Measurements from ENCODE around the gene TTLL11.
A peak's percentile ranks its signal among the peaks of the same experiment; 100 is the strongest.

TTLL11 gene

DNA sequence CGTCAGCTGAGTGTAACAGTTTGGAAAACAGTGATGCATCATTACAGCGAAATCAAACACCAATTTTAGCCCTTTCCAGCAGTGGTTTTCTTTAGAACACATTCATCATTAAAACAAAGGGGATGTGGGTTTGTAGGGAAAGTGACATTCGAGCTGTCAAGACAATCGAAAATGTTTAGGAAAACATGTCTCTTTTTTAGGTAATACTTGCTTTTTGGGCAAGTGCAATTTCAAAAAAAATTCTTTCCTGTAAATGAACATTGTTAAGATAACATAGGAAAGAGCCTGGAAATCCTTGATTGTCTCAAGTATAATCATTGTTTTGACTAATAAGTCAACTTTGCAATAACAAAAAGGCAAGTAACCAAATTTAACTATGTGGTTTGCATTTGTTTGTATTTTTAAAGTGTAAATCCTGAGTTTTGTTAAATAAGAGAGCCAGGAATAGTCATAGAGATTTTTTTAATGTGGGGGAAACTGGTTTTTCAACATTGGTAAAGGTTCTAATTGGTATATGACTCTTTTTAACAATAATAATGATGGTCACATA is 182.5 kb downstream of the TTLL11 start:
- TF ChIP-seq, protein P1, sequence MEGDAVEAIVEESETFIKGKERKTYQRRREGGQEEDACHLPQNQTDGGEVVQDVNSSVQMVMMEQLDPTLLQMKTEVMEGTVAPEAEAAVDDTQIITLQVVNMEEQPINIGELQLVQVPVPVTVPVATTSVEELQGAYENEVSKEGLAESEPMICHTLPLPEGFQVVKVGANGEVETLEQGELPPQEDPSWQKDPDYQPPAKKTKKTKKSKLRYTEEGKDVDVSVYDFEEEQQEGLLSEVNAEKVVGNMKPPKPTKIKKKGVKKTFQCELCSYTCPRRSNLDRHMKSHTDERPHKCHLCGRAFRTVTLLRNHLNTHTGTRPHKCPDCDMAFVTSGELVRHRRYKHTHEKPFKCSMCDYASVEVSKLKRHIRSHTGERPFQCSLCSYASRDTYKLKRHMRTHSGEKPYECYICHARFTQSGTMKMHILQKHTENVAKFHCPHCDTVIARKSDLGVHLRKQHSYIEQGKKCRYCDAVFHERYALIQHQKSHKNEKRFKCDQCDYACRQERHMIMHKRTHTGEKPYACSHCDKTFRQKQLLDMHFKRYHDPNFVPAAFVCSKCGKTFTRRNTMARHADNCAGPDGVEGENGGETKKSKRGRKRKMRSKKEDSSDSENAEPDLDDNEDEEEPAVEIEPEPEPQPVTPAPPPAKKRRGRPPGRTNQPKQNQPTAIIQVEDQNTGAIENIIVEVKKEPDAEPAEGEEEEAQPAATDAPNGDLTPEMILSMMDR (conservative IDR thresholded peaks at IDR 0.05): no peak
- TF ChIP-seq ZFX (IDR thresholded peaks at IDR 0.05): no peak
- no peak overlapping the region for H3K27ac ChIP-seq

DNA sequence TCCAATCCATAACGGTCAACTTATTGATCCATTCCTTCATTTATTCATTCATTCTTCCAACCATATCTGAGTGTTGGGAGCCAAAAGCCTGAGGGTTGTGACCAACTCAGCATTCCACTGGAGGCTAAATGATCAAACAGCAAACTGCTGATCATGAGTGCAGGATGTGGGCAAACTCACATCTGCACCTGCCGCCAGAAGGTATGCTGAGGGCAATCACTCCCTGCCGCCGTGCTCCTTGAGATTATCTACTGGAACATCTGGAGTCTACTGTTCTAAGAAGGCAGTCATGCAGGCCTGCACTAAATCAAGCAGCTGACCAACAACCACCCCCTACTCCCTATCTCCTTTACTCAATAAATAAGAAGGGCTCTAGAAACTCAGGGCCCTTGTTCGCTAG is 184.0 kb downstream of the TTLL11 start:
- TF ChIP-seq ZFX (IDR thresholded peaks at IDR 0.05): no peak
- no peak overlapping the region for H3K27ac ChIP-seq

DNA sequence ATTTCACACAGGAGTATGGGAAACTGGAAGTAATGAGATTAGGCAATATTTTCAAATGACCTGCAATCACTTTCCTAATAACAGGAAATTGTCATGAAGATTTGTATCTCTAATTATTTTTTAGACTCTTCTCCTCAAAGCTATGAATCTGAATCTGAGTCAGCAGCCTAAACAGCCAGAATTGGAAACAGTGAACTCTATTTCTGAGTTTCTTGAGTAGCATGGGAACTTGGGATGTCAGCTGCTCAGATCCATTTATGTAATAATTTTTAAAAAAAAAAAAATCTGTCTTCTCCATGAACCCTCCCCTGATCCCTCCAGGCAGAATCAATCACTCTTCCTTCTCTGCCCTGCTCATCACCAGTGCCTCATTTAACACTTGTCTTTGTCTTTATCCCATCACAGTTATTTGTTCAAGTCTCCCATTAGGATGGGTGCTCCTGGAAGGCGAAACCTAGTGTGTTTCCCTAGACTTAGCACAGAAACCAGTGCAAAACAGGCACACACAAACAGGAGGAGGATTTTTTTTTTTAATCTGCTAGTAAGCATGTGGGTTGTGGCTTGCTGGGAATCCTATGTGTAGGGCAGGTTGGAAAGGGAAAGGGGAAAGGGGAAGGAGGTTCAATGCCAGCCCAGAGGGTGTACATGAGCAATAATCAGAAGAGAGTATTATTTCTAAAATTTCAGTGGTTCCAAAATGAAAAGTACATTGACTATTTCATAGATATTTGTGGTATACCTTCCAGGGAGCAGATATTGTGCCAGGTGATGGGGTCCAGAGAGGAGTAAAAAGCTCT is 186.8 kb downstream of the TTLL11 start:
- TF ChIP-seq, protein P1 (conservative IDR thresholded peaks at IDR 0.05): no peak
- TF ChIP-seq ZFX (IDR thresholded peaks at IDR 0.05): no peak
- H3K27ac ChIP-seq: no peak overlapping the region

DNA sequence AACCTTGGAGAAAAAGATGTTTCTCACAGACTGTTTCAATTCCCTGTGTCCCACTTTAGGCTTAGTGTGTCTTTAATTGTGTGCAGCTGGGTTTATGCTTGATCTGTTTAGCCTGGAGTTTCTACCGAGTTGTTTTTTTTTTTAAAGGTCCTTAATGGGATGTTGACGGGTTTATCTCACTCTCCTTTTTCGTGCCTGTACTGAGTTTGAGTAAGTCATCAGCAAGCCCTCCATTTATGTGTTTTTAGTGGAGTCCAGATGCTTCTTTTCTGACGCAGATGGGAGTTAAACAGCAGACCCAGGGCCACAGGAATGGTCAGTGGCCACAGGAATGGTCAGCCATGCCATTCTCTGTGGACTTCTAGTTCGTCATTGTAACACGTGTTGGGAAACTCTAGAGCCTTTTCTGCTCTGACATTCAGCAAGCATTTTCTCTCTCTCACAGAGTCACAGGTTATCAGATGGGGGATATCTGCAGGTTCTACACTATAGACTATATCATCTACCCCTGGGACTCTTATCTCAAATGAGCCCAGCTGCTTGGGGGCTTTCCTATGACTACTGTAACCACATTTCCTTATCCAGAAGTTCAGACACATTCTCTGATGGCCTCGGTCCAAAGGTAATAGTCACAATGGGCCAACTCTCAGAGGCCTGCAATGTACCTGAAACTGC is 190.5 kb downstream of the TTLL11 start:
- no peak for TF ChIP-seq ZFX (IDR thresholded peaks at IDR 0.05)
- TF ChIP-seq, protein P1 (conservative IDR thresholded peaks at IDR 0.05): no peak
- H3K27ac ChIP-seq: no peak overlapping the region

DNA sequence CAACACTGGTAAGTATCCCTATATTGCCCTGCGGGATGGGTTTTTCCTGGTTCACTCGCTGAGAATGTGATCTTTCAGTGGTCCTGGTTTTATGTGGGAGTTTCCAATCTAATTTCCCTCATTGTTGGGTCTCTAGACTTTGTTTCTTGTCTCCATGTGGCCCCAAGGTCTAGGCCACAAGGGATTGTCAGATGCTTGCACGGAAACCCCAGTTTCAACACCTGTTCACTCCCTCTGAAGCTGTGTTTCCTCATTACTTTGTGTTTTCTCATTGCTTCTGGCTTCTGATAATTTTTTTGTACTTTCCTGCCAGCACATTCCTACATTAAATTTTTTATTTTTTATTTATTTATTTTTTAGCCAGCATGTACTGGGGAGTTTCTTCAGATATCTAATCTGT is 191.5 kb downstream of the TTLL11 start:
- no peak overlapping the region for H3K27ac ChIP-seq
- TF ChIP-seq, protein P1 (conservative IDR thresholded peaks at IDR 0.05): no peak
- TF ChIP-seq ZFX (IDR thresholded peaks at IDR 0.05): no peak

DNA sequence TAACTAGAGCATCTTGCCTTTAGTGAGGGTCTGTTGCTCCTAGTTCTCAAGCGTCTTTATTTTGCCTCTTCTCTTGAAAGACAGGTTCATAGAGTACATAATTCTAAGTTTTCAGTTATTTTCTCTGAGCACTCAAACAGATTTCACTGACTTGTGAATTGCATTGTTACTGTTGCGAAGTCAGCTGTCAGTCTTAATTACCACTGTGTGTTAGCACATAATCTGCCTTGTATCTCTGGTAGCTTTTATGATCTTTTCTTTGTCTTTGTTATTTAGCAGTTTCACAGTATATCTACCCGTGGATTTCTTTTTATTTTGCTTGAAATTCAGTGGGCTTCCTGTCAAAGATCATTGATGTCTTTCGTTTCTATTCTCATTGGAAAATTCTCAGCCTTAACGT is 192.9 kb downstream of the TTLL11 start:
- no peak for TF ChIP-seq ZFX (IDR thresholded peaks at IDR 0.05)
- TF ChIP-seq, protein P1 (conservative IDR thresholded peaks at IDR 0.05): no peak
- no peak overlapping the region for H3K27ac ChIP-seq

DNA sequence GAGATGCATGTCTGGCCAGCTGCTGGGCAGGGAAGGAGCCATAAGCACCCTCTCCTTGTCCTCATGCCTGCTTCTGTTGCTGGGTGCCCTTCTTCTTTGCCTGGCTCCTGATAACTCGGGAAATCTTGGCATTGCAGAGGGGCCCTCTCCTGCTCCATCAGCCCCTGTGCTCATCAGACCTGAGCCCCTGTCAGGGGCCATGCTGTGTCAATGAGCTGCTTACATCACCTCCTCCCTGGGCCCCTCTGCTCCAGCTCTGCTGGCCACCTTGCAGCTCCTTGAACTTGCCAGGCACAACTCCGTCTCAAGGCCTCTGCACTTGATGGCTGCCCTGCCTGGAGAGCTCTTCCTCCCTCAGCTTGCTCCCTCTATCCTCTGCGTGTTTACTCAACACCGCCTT is 194.3 kb downstream of the TTLL11 start:
- 0 out of 2 replicates have a peak overlapping the region, but pooled peaks have one; percentile 3 for H3K27ac ChIP-seq
- TF ChIP-seq, protein P1 (conservative IDR thresholded peaks at IDR 0.05): no peak
- TF ChIP-seq ZFX (IDR thresholded peaks at IDR 0.05): no peak

Data from C4-2B (cell line).